SW 1271 (cell line): ENCODE data around the gene SGK2.

Experiments used
- DNase-seq, 2 experiments: peaks; one replicate each; lab custom pipeline; 2025; lab: John Stamatoyannopoulos, UW

SGK2 gene

GRCh38 chr20:43558412-43559146, at the start of gene SGK2:
Gene SGK2 (plus strand): TSS chr20:43559027. CDS start chr20:43566496, 7,469 bp downstream.
- no peak for DNase-seq

GRCh38 chr20:43511879-43512278, 46.9 kb upstream of the SGK2 start:
- DNase-seq, result no peak

- DNase-seq, result no peak
Measured at GRCh38 chr20:43513372-43513930, 45.4 kb upstream of the SGK2 start.

- peak; percentile 96 to 98 for DNase-seq
Measured at GRCh38 chr20:43513931-43514647, 44.7 kb upstream of the SGK2 start.

GRCh38 chr20:43514648-43514999, 44.2 kb upstream of the SGK2 start:
- DNase-seq, result peak in 1 of 2 experiments; percentile 53

GRCh38 chr20:43515628-43516027, 43.2 kb upstream of the SGK2 start:
- DNase-seq, result no peak

GRCh38 chr20:43516251-43516824, 42.5 kb upstream of the SGK2 start:
- DNase-seq, result no peak

- no peak for DNase-seq
Measured at GRCh38 chr20:43520074-43520630, 38.7 kb upstream of the SGK2 start.

- DNase-seq, result no peak
Measured at GRCh38 chr20:43525021-43525420, 33.8 kb upstream of the SGK2 start.

GRCh38 chr20:43528258-43528875, 30.5 kb upstream of the SGK2 start:
- DNase-seq, result no peak

- DNase-seq, result no peak
Measured at GRCh38 chr20:43529051-43529450, 29.8 kb upstream of the SGK2 start.

- DNase-seq, result no peak
Measured at GRCh38 chr20:43529457-43530153, 29.2 kb upstream of the SGK2 start.

GRCh38 chr20:43530321-43531090, 28.3 kb upstream of the SGK2 start:
- no peak for DNase-seq

- DNase-seq, result no peak
Measured at GRCh38 chr20:43531091-43531443, 27.8 kb upstream of the SGK2 start.

- DNase-seq, result no peak
Measured at GRCh38 chr20:43532416-43533055, 26.3 kb upstream of the SGK2 start.

- DNase-seq, result no peak
Measured at GRCh38 chr20:43533060-43533459, 25.8 kb upstream of the SGK2 start.

GRCh38 chr20:43534016-43534415, 24.8 kb upstream of the SGK2 start:
- no peak for DNase-seq

- no peak for DNase-seq
Measured at GRCh38 chr20:43534791-43535350, 24.0 kb upstream of the SGK2 start.

GRCh38 chr20:43535370-43536004, 23.3 kb upstream of the SGK2 start:
- no peak for DNase-seq
